Loucy (cell line): ENCODE measurements around the gene NFS1.

Source experiments
- H2AFZ ChIP-seq: fragments of 200-600 bp; sonication (generic); 2 replicates; pipeline ENCODE4 v1.6.0; 2016; ENCODE audit warnings: antibody characterized with exemption, mild to moderate bottlenecking, low read length, moderate library complexity
- H3F3A ChIP-seq: fragments of 200-600 bp; 2 replicates; pipeline ENCODE4 v1.6.0; 2016; ENCODE audit warnings: antibody characterized with exemption, low read depth, mild to moderate bottlenecking
- H3K27me3 ChIP-seq: fragments of 200-600 bp; sonication (generic); 2 replicates; pipeline ENCODE4 v1.6.1; 2014; ENCODE audit warnings: low read length, mild to moderate bottlenecking; ENCODE audit not compliant: insufficient read depth, poor library complexity, severe bottlenecking
- H3K36me3 ChIP-seq: fragments of 200-600 bp; sonication (generic); 2 replicates; pipeline ENCODE4 v1.6.1; 2016; ENCODE audit warnings: low read length; ENCODE audit not compliant: insufficient read depth
- H3K4me1 ChIP-seq: fragments of 200-600 bp; sonication (generic); 2 replicates; pipeline ENCODE4 v1.5.1; 2014; ENCODE audit warnings: low read length, mild to moderate bottlenecking; ENCODE audit not compliant: insufficient read depth, poor library complexity, severe bottlenecking
- H3K4me2 ChIP-seq: fragments of 200-600 bp; sonication (generic); 2 replicates; pipeline ENCODE4 v1.6.0; 2014; ENCODE audit warnings: antibody characterized with exemption, low read length, low read depth, mild to moderate bottlenecking; ENCODE audit not compliant: poor library complexity, severe bottlenecking
- H3K4me3 ChIP-seq: fragments of 200-600 bp; sonication (generic); 2 replicates; pipeline ENCODE4 v1.5.1; 2014; ENCODE audit warnings: low read length, mild to moderate bottlenecking, mixed read lengths; ENCODE audit not compliant: poor library complexity, severe bottlenecking
- H3K79me2 ChIP-seq: fragments of 200-600 bp; sonication (generic); 2 replicates; pipeline ENCODE4 v1.6.1; 2014; ENCODE audit warnings: low read length; ENCODE audit not compliant: insufficient read depth
- H3K9ac ChIP-seq: fragments of 200-600 bp; sonication (generic); 2 replicates; pipeline ENCODE4 v1.6.0; 2014; ENCODE audit warnings: mild to moderate bottlenecking, low read depth, low read length, moderate library complexity; ENCODE audit not compliant: poor library complexity, severe bottlenecking
- H3K9me2 ChIP-seq: fragments of 200-600 bp; sonication (generic); replicated peaks from 2 replicates; pipeline ENCODE4 v1.6.1; 2016; ENCODE audit warnings: low read depth, low read length, mixed read lengths
- H3K9me3 ChIP-seq: fragments of 200-600 bp; sonication (generic); 2 replicates; pipeline ENCODE4 v1.6.1; 2014; ENCODE audit warnings: mild to moderate bottlenecking, antibody characterized with exemption, low read length, low read depth; ENCODE audit not compliant: insufficient read depth
- H4K20me1 ChIP-seq: fragments of 200-600 bp; sonication (generic); 2 replicates; pipeline ENCODE4 v1.6.0; 2014; ENCODE audit warnings: antibody characterized with exemption, low read length, mild to moderate bottlenecking; ENCODE audit not compliant: insufficient read depth, poor library complexity, severe bottlenecking
- EZH2phosphoT487 ChIP-seq: fragments of 200-600 bp; IDR thresholded peaks from 2 replicates; pipeline ENCODE4 v1.6.1; 2018; ENCODE audit warnings: antibody characterized with exemption, mild to moderate bottlenecking, moderate library complexity, borderline replicate concordance
- TF ChIP-seq, protein P1 (sequence below): fragments of 200-600 bp; sonication (generic); conservative IDR thresholded peaks from 2 replicates; pipeline ENCODE4 v1.5.1; 2014; ENCODE audit warnings: mild to moderate bottlenecking, antibody characterized with exemption, low read length

The NFS1 gene

GRCh38 chr20:35650632-35651031 is 48.5 kb downstream of the NFS1 start:
- H3K79me2 ChIP-seq, result peaks cover 99% of the 10 kb centered on the region
- H3K27me3 ChIP-seq, result no peaks in the 10 kb centered on the region

GRCh38 chr20:35648836-35649235 is 50.3 kb downstream of the NFS1 start:
- Histone ChIP-seq H3K36me3 (peaks cover 24% of the 10 kb centered on the region), H3K9me3 (no peaks in the 10 kb centered on the region), H4K20me1 (peaks cover 67% of the 10 kb centered on the region), H3F3A (no peaks in the 10 kb centered on the region), H2AFZ (no peak overlapping the region), H3K79me2 (peaks cover 99% of the 10 kb centered on the region), H3K9ac (no peak overlapping the region), H3K4me3 (no peak overlapping the region), H3K27me3 (no peaks in the 10 kb centered on the region), H3K4me2 (no peak overlapping the region), H3K4me1 (peaks cover 8% of the 10 kb centered on the region), H3K9me2 (no peaks in the 10 kb centered on the region)
- TF ChIP-seq, protein P1, sequence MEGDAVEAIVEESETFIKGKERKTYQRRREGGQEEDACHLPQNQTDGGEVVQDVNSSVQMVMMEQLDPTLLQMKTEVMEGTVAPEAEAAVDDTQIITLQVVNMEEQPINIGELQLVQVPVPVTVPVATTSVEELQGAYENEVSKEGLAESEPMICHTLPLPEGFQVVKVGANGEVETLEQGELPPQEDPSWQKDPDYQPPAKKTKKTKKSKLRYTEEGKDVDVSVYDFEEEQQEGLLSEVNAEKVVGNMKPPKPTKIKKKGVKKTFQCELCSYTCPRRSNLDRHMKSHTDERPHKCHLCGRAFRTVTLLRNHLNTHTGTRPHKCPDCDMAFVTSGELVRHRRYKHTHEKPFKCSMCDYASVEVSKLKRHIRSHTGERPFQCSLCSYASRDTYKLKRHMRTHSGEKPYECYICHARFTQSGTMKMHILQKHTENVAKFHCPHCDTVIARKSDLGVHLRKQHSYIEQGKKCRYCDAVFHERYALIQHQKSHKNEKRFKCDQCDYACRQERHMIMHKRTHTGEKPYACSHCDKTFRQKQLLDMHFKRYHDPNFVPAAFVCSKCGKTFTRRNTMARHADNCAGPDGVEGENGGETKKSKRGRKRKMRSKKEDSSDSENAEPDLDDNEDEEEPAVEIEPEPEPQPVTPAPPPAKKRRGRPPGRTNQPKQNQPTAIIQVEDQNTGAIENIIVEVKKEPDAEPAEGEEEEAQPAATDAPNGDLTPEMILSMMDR, result no peak

More at GRCh38 chr20:35650632-35651031, 48.5 kb downstream of the NFS1 start:
- TF ChIP-seq, protein P1, result no peak
- no peak for TF ChIP-seq EZH2phosphoT487
- no peak overlapping the region for H2AFZ ChIP-seq
- no peak overlapping the region for H3K4me2 ChIP-seq
- H3K4me1 ChIP-seq, result peaks cover 8% of the 10 kb centered on the region
- peaks cover 42% of the 10 kb centered on the region for H3K36me3 ChIP-seq
- H3K4me3 ChIP-seq, result no peak overlapping the region
- H3K9me2 ChIP-seq, result no peaks in the 10 kb centered on the region
- H3K9ac ChIP-seq, result no peak overlapping the region
- H3K9me3 ChIP-seq, result no peaks in the 10 kb centered on the region
- no peaks in the 10 kb centered on the region for H3F3A ChIP-seq
- peaks cover 85% of the 10 kb centered on the region for H4K20me1 ChIP-seq

DNA sequence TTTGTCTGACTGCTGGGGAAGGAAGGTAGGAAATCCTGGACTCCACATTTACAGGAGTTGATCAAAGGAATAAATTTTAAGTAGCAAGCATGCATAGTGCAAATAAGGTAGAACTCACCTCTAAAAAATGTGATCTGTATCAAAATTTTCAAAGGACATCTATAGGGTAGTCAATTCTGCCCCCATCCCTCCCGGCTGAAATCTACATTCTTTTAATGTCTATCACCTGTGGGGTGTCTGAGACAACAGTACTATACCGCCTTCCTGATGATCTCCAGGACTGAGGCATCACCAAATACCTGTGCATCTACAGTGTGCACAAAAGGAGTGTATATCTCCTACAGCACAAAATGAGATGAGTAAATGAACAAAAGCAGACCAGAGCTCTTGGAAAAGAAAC is 54.3 kb downstream of the NFS1 start:
- no peaks in the 10 kb centered on the region for H3K27me3 ChIP-seq
- H3K9ac ChIP-seq, result no peak overlapping the region
- no peaks in the 10 kb centered on the region for H3F3A ChIP-seq
- peaks cover 22% of the 10 kb centered on the region for H3K4me1 ChIP-seq
- H3K9me2 ChIP-seq, result no peaks in the 10 kb centered on the region
- H3K79me2 ChIP-seq, result peaks cover 97% of the 10 kb centered on the region
- H3K4me3 ChIP-seq, result no peak overlapping the region
- H3K9me3 ChIP-seq, result no peaks in the 10 kb centered on the region
- H3K4me2 ChIP-seq, result no peak overlapping the region
- H4K20me1 ChIP-seq, result peaks cover 33% of the 10 kb centered on the region
- no peak overlapping the region for H2AFZ ChIP-seq
- TF ChIP-seq, protein P1, result no peak
- TF ChIP-seq EZH2phosphoT487, result no peak
- peaks cover 3% of the 10 kb centered on the region; the same call in 1 of the 2 replicates for H3K36me3 ChIP-seq
